GM12875 (cell line): Measurements from ENCODE around the gene NOX5.

Experiments used
- H3K4me3 ChIP-seq: one replicate; pipeline ENCODE4 v1.5.1; 2011; ENCODE audit warnings: low read depth, low read length, control low read depth
- CTCF ChIP-seq: IDR thresholded peaks from 2 replicates; pipeline ENCODE4 v1.5.1; 2011; ENCODE audit warnings: low read depth, mild to moderate bottlenecking, control low read depth, inconsistent platforms, low read length, moderate library complexity, borderline replicate concordance; ENCODE audit not compliant: insufficient read depth

The NOX5 gene

GRCh38 chr15:69000091-69000490 lies 14.4 kb upstream of the NOX5 start:
- no peak for TF ChIP-seq CTCF
- H3K4me3 ChIP-seq, result no peak overlapping the region

GRCh38 chr15:69000725-69001503 lies 13.6 kb upstream of the NOX5 start:
- no peak for TF ChIP-seq CTCF
- no peak overlapping the region for H3K4me3 ChIP-seq

GRCh38 chr15:69002783-69003182 lies 11.7 kb upstream of the NOX5 start:
- H3K4me3 ChIP-seq, result no peak overlapping the region
- TF ChIP-seq CTCF, result no peak

- TF ChIP-seq CTCF, result no peak
- H3K4me3 ChIP-seq, result no peak overlapping the region
Observed at GRCh38 chr15:69004011-69004410, 10.5 kb upstream of the NOX5 start.

- TF ChIP-seq CTCF, result no peak
- no peak overlapping the region for H3K4me3 ChIP-seq
Observed at GRCh38 chr15:69008056-69008455, 6.4 kb upstream of the NOX5 start.

GRCh38 chr15:69009341-69009740 lies 5.2 kb upstream of the NOX5 start:
- TF ChIP-seq CTCF, result no peak

GRCh38 chr15:69011641-69012040 lies 2.9 kb upstream of the NOX5 start:
- H3K4me3 ChIP-seq, result no peak overlapping the region
- no peak for TF ChIP-seq CTCF

More at GRCh38 chr15:69009341-69009740, 5.2 kb upstream of the NOX5 start:
- no peak overlapping the region for H3K4me3 ChIP-seq
